Measurements from ENCODE around the gene NPY4R.
"Not testable (repeated sequence)": the region's sequence is repeated elsewhere in the genome, so short reads cannot be mapped to it uniquely, and the experiment has no call there.

NPY4R gene

GRCh38 chr10:46468119-46468809 is 2.5 kb upstream of the NPY4R start:
- TF ChIP-seq CTCF (IDR thresholded peaks at IDR 0.05; ENCODE audit: low read depth, low read length), result peak; percentile 15

GRCh38 chr10:46463608-46464007 is 2.1 kb downstream of the NPY4R start:
- DNase-seq (ENCODE audit: extremely low read depth, low read depth), result not testable (repeated sequence)

More at GRCh38 chr10:46468119-46468809, 2.5 kb upstream of the NPY4R start:
- DNase-seq (ENCODE audit: extremely low read depth, low read depth), result not testable (repeated sequence)

GRCh38 chr10:46462276-46462675 is 3.5 kb downstream of the NPY4R start:
- DNase-seq (ENCODE audit: extremely low read depth, low read depth), result not testable (repeated sequence)

- DNase-seq (ENCODE audit: extremely low read depth, low read depth), result not testable (repeated sequence)
Measured at GRCh38 chr10:46459579-46459978, 6.2 kb downstream of the NPY4R start.

- not testable (repeated sequence) for DNase-seq (ENCODE audit: extremely low read depth, low read depth)
Measured at GRCh38 chr10:46457071-46457470, 8.7 kb downstream of the NPY4R start.

GRCh38 chr10:46455992-46456391 is 9.8 kb downstream of the NPY4R start:
- not testable (repeated sequence) for DNase-seq (ENCODE audit: extremely low read depth, low read depth)

- DNase-seq (ENCODE audit: extremely low read depth, low read depth), result not testable (repeated sequence)
Measured at GRCh38 chr10:46451365-46451764, 14.4 kb downstream of the NPY4R start.

GRCh38 chr10:46450829-46451228 is 14.9 kb downstream of the NPY4R start:
- not testable (repeated sequence) for DNase-seq (ENCODE audit: extremely low read depth, low read depth)

GRCh38 chr10:46447439-46447838 is 18.3 kb downstream of the NPY4R start:
- DNase-seq (ENCODE audit: extremely low read depth, low read depth), result not testable (repeated sequence)

- not testable (repeated sequence) for DNase-seq (ENCODE audit: extremely low read depth, low read depth)
Measured at GRCh38 chr10:46445389-46446122, 20.2 kb downstream of the NPY4R start.

- not testable (repeated sequence) for DNase-seq (ENCODE audit: extremely low read depth, low read depth)
Measured at GRCh38 chr10:46443422-46443821, 22.3 kb downstream of the NPY4R start.

GRCh38 chr10:46442706-46443275 is 23.0 kb downstream of the NPY4R start:
- DNase-seq (ENCODE audit: extremely low read depth, low read depth), result not testable (repeated sequence)

- DNase-seq (ENCODE audit: extremely low read depth, low read depth), result not testable (repeated sequence)
Measured at GRCh38 chr10:46441837-46442278, 23.9 kb downstream of the NPY4R start.

GRCh38 chr10:46440942-46441341 is 24.8 kb downstream of the NPY4R start:
- not testable (repeated sequence) for DNase-seq (ENCODE audit: extremely low read depth, low read depth)

- DNase-seq (ENCODE audit: extremely low read depth, low read depth), result not testable (repeated sequence)
Measured at GRCh38 chr10:46423550-46423949, 42.2 kb downstream of the NPY4R start.

- not testable (repeated sequence) for DNase-seq (ENCODE audit: extremely low read depth, low read depth)
Measured at GRCh38 chr10:46419570-46420379, 46.0 kb downstream of the NPY4R start.

- not testable (repeated sequence) for DNase-seq (ENCODE audit: extremely low read depth, low read depth)
Measured at GRCh38 chr10:46418283-46418682, 47.5 kb downstream of the NPY4R start.

- not testable (repeated sequence) for DNase-seq (ENCODE audit: extremely low read depth, low read depth)
Measured at GRCh38 chr10:46415291-46415690, 50.5 kb downstream of the NPY4R start.

GRCh38 chr10:46412665-46413064 is 53.1 kb downstream of the NPY4R start:
- not testable (repeated sequence) for DNase-seq (ENCODE audit: extremely low read depth, low read depth)

Measured in AG09319 (cell line).